Epithelial cell of esophagus (primary cell): ENCODE results near the gene P2RY2.

Experiments
- DNase-seq: peaks from one replicate; pipeline ENCODE4 v3.0.0; 2010; ENCODE audit warnings: low read depth
- H3K4me3 ChIP-seq: 2 replicates; pipeline ENCODE4 v1.5.1; 2011; ENCODE audit warnings: mild to moderate bottlenecking, low read length, control low read depth
- CTCF ChIP-seq: IDR thresholded peaks from 2 replicates; pipeline ENCODE4 v1.5.1; 2011; ENCODE audit warnings: low read depth, mild to moderate bottlenecking, low read length, control low read depth, inconsistent platforms; ENCODE audit not compliant: insufficient read depth; ENCODE audit errors: missing control alignments

Gene P2RY2

GRCh38 chr11:73198677-73199076 lies 19.4 kb upstream of the P2RY2 start:
- no peak for TF ChIP-seq CTCF
- H3K4me3 ChIP-seq = no peak overlapping the region
- DNase-seq = peak; percentile 53

- TF ChIP-seq CTCF = no peak
- DNase-seq = no peak
- no peak overlapping the region for H3K4me3 ChIP-seq
These were observed 18.6 kb upstream of the P2RY2 start for GRCh38 chr11:73199446-73199845.

- no peak for TF ChIP-seq CTCF
- H3K4me3 ChIP-seq = no peak overlapping the region
- peak; percentile 55 for DNase-seq
These were observed 17.8 kb upstream of the P2RY2 start for GRCh38 chr11:73200256-73200655.

- no peak overlapping the region for H3K4me3 ChIP-seq
- peak; percentile 61 for DNase-seq
- no peak for TF ChIP-seq CTCF
These were observed 16.8 kb upstream of the P2RY2 start for GRCh38 chr11:73201249-73201648.

GRCh38 chr11:73201888-73202780 lies 15.9 kb upstream of the P2RY2 start:
- DNase-seq = peak; percentile 32
- no peak for TF ChIP-seq CTCF
- no peak overlapping the region for H3K4me3 ChIP-seq

GRCh38 chr11:73203322-73203721 lies 14.8 kb upstream of the P2RY2 start:
- TF ChIP-seq CTCF = no peak
- DNase-seq = no peak
- no peak overlapping the region for H3K4me3 ChIP-seq

GRCh38 chr11:73203790-73204189 lies 14.3 kb upstream of the P2RY2 start:
- no peak for DNase-seq
- TF ChIP-seq CTCF = no peak
- H3K4me3 ChIP-seq = no peak overlapping the region
